ENCODE data around the gene SRP68.

- TF ChIP-seq CTCF (IDR thresholded peaks at IDR 0.05), result no peak
- TF ChIP-seq, protein P1, sequence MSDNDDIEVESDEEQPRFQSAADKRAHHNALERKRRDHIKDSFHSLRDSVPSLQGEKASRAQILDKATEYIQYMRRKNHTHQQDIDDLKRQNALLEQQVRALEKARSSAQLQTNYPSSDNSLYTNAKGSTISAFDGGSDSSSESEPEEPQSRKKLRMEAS (CRISPR knock-in tag; IDR thresholded peaks at IDR 0.05), result no peak
- TF ChIP-seq IRF2 (CRISPR knock-in tag; IDR thresholded peaks at IDR 0.05; ENCODE audit: borderline replicate concordance, low read depth), result no peak
- no peak for TF ChIP-seq NR3C1 (CRISPR knock-in tag; conservative IDR thresholded peaks at IDR 0.05; ENCODE audit: low read depth)
- no peak for TF ChIP-seq USF1 (CRISPR knock-in tag; IDR thresholded peaks at IDR 0.05)
- TF ChIP-seq IRF1 (CRISPR knock-in tag; IDR thresholded peaks at IDR 0.05), result no peak
- no peak for TF ChIP-seq TEAD1 (CRISPR knock-in tag; IDR thresholded peaks at IDR 0.05)
- no peak for TF ChIP-seq CREB1 (CRISPR knock-in tag; IDR thresholded peaks at IDR 0.05)
Observed at GRCh38 chr17:76002100-76002499, 70.2 kb downstream of the SRP68 start.
